COLO829 (cell line): ENCODE measurements around the gene TFPI2.
A peak's percentile ranks its signal among the peaks of the same experiment; 100 is the strongest.
"Not testable (repeated sequence)": the region's sequence is repeated elsewhere in the genome, so short reads cannot be mapped to it uniquely, and the experiment has no call there.

Experiments used
- DNase-seq: peaks from one replicate; pipeline ENCODE4 v3.0.0; 2012; ENCODE audit warnings: low spot score

Gene TFPI2

GRCh38 chr7:93890464-93891068 is at the start of gene TFPI2:
TSS of gene TFPI2 (minus strand) at chr7:93890753. CDS start at chr7:93890678, 75 bp downstream.
- DNase-seq = no peak

- DNase-seq = no peak
These were observed 47.7 kb upstream of the TFPI2 start for GRCh38 chr7:93938293-93938692.

GRCh38 chr7:93937818-93938217 is 47.3 kb upstream of the TFPI2 start:
- no peak for DNase-seq

GRCh38 chr7:93935102-93935501 is 44.5 kb upstream of the TFPI2 start:
- DNase-seq = no peak

- no peak for DNase-seq
These were observed 42.6 kb upstream of the TFPI2 start for GRCh38 chr7:93933156-93933555.

- no peak for DNase-seq
These were observed 41.1 kb upstream of the TFPI2 start for GRCh38 chr7:93931655-93932054.

GRCh38 chr7:93927585-93927984 is 37.0 kb upstream of the TFPI2 start:
- no peak for DNase-seq

GRCh38 chr7:93926800-93927199 is 36.2 kb upstream of the TFPI2 start:
- DNase-seq = no peak

- no peak for DNase-seq
These were observed 33.4 kb upstream of the TFPI2 start for GRCh38 chr7:93923942-93924341.

GRCh38 chr7:93923296-93923695 is 32.7 kb upstream of the TFPI2 start:
- DNase-seq = no peak

GRCh38 chr7:93921607-93922566 is 31.3 kb upstream of the TFPI2 start, which contains the start of gene GNG11:
TSS of gene GNG11 (plus strand) at chr7:93921735. CDS start at chr7:93922138, 403 bp downstream.
- peak; percentile 35 for DNase-seq

- DNase-seq = no peak
These were observed 30.6 kb upstream of the TFPI2 start for GRCh38 chr7:93921186-93921585.

- DNase-seq = no peak
These were observed 30.1 kb upstream of the TFPI2 start for GRCh38 chr7:93920496-93921182.

GRCh38 chr7:93916315-93916714 is 25.8 kb upstream of the TFPI2 start:
- DNase-seq = not testable (repeated sequence)

GRCh38 chr7:93915888-93916287 is 25.3 kb upstream of the TFPI2 start:
- DNase-seq = not testable (repeated sequence)

GRCh38 chr7:93915206-93915842 is 24.8 kb upstream of the TFPI2 start:
- not testable (repeated sequence) for DNase-seq

GRCh38 chr7:93914581-93915066 is 24.1 kb upstream of the TFPI2 start:
- peak; percentile 57 for DNase-seq

GRCh38 chr7:93913197-93913596 is 22.6 kb upstream of the TFPI2 start:
- DNase-seq = no peak

GRCh38 chr7:93911661-93912060 is 21.1 kb upstream of the TFPI2 start:
- DNase-seq = not testable (repeated sequence)

- not testable (repeated sequence) for DNase-seq
These were observed 20.7 kb upstream of the TFPI2 start for GRCh38 chr7:93911242-93911641.

GRCh38 chr7:93910076-93910994 is 19.8 kb upstream of the TFPI2 start:
- no peak for DNase-seq
